Coronary artery (tissue), 2 donors: Measurements from ENCODE around the gene EML6.

ENCODE experiments used
- DNase-seq: peaks from one replicate; pipeline ENCODE4 v3.0.0-alpha.2; 2017; ENCODE audit warnings: low spot score
- H3K27ac ChIP-seq, 2 donors: fragments of 200-600 bp; sonication (generic); one replicate each; pipeline ENCODE4 v1.5.1; 2016 to 2019
- H3K4me3 ChIP-seq: fragments of 200-600 bp; sonication (generic); 2 replicates; pipeline ENCODE4 v1.5.1; 2016; ENCODE audit warnings: mild to moderate bottlenecking, moderate library complexity
- CTCF ChIP-seq: fragments of 200-600 bp; sonication (generic); IDR thresholded peaks from one replicate; pipeline ENCODE4 v1.5.1; 2019; ENCODE audit warnings: antibody characterized with exemption

EML6 gene

GRCh38 chr2:54957321-54957999, 234.0 kb downstream of the EML6 start:
- no peak overlapping the region for H3K27ac ChIP-seq
- no peak for TF ChIP-seq CTCF
- H3K4me3 ChIP-seq, result no peak overlapping the region
- no peak for DNase-seq

- H3K27ac ChIP-seq, result no peak overlapping the region
- DNase-seq, result no peak
- H3K4me3 ChIP-seq, result no peak overlapping the region
- no peak for TF ChIP-seq CTCF
Measured at GRCh38 chr2:54958717-54959371, 235.4 kb downstream of the EML6 start.

- no peak for TF ChIP-seq CTCF
- H3K27ac ChIP-seq, result no peak overlapping the region
- DNase-seq, result no peak
- no peak overlapping the region for H3K4me3 ChIP-seq
Measured at GRCh38 chr2:54960164-54960563, 236.7 kb downstream of the EML6 start.

GRCh38 chr2:54962511-54962910, 239.0 kb downstream of the EML6 start:
- no peak for DNase-seq
- Histone ChIP-seq H3K4me3 (no peak overlapping the region), H3K27ac (no peak overlapping the region)
- TF ChIP-seq CTCF, result no peak

- H3K4me3 ChIP-seq, result no peak overlapping the region
- no peak overlapping the region for H3K27ac ChIP-seq
- no peak for DNase-seq
- no peak for TF ChIP-seq CTCF
Measured at GRCh38 chr2:54962935-54963440, 239.5 kb downstream of the EML6 start.

GRCh38 chr2:54963476-54963875, 240.0 kb downstream of the EML6 start:
- TF ChIP-seq CTCF, result no peak
- Histone ChIP-seq H3K4me3 (no peak overlapping the region), H3K27ac (no peak overlapping the region)
- DNase-seq, result no peak

- Histone ChIP-seq H3K4me3 (no peak overlapping the region), H3K27ac (no peak overlapping the region)
- no peak for TF ChIP-seq CTCF
- DNase-seq, result no peak
Measured at GRCh38 chr2:54964271-54964670, 240.8 kb downstream of the EML6 start.
